ENCODE data around the gene ZNF615.
"Not testable (repeated sequence)": the region's sequence is repeated elsewhere in the genome, so short reads cannot be mapped to it uniquely, and the experiment has no call there.

The ZNF615 gene

DNA sequence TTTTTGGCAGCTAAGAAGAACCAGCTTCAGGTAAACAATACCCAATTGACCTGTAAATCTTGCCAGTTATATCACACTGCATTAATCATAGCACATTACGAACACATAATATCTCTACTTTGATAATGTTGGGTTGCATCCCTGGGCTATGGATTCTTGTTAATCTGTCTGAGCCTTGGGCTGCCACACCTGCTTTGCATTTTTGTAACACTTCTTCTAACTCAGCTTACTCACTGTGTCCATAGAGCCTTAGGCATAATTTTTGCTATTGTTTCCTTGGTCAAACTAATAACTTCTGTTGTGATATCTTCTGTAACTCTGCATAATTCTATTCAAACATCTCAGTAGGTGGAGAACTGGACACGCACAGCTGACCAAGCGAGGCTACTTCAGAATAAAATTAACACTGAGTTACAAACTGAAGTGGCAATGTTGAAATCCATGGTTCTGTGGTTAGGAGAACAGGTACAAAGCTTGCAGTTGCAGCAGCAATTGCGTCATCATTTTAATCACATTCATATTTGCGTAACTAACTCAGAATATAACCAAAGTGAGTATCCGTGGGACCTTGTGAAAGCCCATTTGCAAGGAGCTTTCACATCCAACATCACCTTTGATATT is 27.8 kb downstream of the ZNF615 start:
- Histone ChIP-seq H3K4me3 (ENCODE audit: low read length) (no peak overlapping the region), H3K27ac (ENCODE audit: low read length) (no peak overlapping the region), H3K27me3 (ENCODE audit: control insufficient read depth, insufficient read depth, low read length) (no peaks in the 10 kb centered on the region), H3K36me3 (ENCODE audit: control insufficient read depth, insufficient read depth, low read length) (no peaks in the 10 kb centered on the region), H3K4me1 (ENCODE audit: control insufficient read depth, insufficient read depth, low read length) (no peaks in the 10 kb centered on the region), H3K9me3 (ENCODE audit: control insufficient read depth, insufficient read depth, low read length) (no peaks in the 10 kb centered on the region)
- no peak for DNase-seq (ENCODE audit: low read depth, low spot score)
- no CpG with 5 or more reads among the region's 6 CpGs for WGBS (ENCODE audit: insufficient coverage, insufficient read length)

DNA sequence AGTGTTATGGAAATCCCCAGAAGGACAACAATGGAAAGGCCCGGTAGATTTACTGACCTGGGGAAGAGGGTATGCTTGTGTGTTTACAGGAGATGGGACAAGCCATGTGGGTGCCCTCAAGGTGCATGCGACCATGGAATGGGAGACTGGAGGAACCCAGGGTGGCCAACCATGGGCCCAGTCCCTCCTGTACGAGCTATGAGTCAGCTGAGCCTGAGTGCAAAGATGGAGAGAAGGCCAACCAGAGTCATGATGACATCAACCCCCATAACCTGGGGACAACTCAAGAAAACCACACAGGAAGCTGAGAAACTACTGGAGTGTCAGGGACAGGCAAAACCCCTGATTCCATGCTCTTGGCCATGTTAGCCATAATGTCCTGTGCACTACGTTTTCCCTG is 29.1 kb downstream of the ZNF615 start:
- Histone ChIP-seq H3K9me3 (ENCODE audit: control insufficient read depth, insufficient read depth, low read length) (no peaks in the 10 kb centered on the region), H3K4me3 (ENCODE audit: low read length) (no peak overlapping the region), H3K27me3 (ENCODE audit: control insufficient read depth, insufficient read depth, low read length) (no peaks in the 10 kb centered on the region), H3K4me1 (ENCODE audit: control insufficient read depth, insufficient read depth, low read length) (no peaks in the 10 kb centered on the region), H3K36me3 (ENCODE audit: control insufficient read depth, insufficient read depth, low read length) (no peaks in the 10 kb centered on the region), H3K27ac (ENCODE audit: low read length) (no peak overlapping the region)
- WGBS (ENCODE audit: insufficient coverage, insufficient read length) = no CpG with 5 or more reads among the region's 4 CpGs
- DNase-seq (ENCODE audit: low read depth, low spot score) = no peak

DNA sequence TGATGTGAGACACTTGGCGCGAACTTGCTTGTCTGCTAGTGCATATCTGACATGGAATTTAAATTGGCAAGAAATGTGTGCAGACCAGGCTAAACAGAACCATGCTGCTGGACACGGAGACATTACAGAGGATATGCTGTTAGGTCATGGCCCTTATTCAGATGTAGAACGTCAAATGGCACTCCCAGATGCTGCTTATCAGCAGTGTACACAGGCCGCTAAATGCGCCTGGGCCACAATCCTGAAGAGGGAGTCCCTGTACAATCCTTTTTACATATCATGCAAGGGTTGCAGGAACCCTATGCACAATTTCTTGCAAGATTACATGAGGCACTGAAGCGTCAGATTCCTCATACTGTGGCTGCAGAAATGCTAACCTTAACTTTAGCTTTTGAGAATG is 30.7 kb downstream of the ZNF615 start:
- H3K4me1 ChIP-seq (ENCODE audit: control insufficient read depth, insufficient read depth, low read length) = no peaks in the 10 kb centered on the region
- peaks cover 3% of the 10 kb centered on the region; the same call in 1 of the 2 replicates for H3K9me3 ChIP-seq (ENCODE audit: control insufficient read depth, insufficient read depth, low read length)
- H3K27me3 ChIP-seq (ENCODE audit: control insufficient read depth, insufficient read depth, low read length) = no peaks in the 10 kb centered on the region
- DNase-seq (ENCODE audit: low read depth, low spot score) = no peak
- peaks cover 6% of the 10 kb centered on the region; the same call in 1 of the 2 replicates for H3K36me3 ChIP-seq (ENCODE audit: control insufficient read depth, insufficient read depth, low read length)
- H3K4me3 ChIP-seq (ENCODE audit: low read length) = no peak overlapping the region
- no peak overlapping the region for H3K27ac ChIP-seq (ENCODE audit: low read length)
- no CpG with 5 or more reads among the region's 7 CpGs for WGBS (ENCODE audit: insufficient coverage, insufficient read length)

DNA sequence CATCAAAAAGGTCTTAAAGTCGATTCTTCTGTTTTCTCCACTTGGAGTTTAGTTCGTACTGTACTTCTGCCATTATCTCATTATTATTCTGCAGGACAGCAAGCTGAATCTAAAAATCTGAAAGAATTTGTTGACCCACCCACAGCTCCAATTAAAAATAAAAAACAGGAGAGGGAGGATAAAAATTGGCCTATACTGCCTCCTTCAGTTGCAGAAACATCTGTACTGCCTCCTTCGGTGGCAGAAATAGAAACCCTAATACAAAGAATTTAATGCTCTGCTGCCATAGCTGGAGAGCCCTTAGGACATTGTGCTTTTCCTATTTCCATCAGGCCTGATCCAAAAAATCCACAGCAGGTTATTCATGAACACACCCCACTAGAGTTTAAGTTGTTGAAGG is 31.2 kb downstream of the ZNF615 start:
- Histone ChIP-seq H3K36me3 (ENCODE audit: control insufficient read depth, insufficient read depth, low read length) (peaks cover 6% of the 10 kb centered on the region; the same call in 1 of the 2 replicates), H3K4me3 (ENCODE audit: low read length) (no peak overlapping the region), H3K27me3 (ENCODE audit: control insufficient read depth, insufficient read depth, low read length) (no peaks in the 10 kb centered on the region), H3K27ac (ENCODE audit: low read length) (no peak overlapping the region), H3K9me3 (ENCODE audit: control insufficient read depth, insufficient read depth, low read length) (peaks cover 3% of the 10 kb centered on the region; the same call in 1 of the 2 replicates), H3K4me1 (ENCODE audit: control insufficient read depth, insufficient read depth, low read length) (no peaks in the 10 kb centered on the region)
- no CpG with 5 or more reads among the region's 3 CpGs for WGBS (ENCODE audit: insufficient coverage, insufficient read length)
- DNase-seq (ENCODE audit: low read depth, low spot score) = no peak

DNA sequence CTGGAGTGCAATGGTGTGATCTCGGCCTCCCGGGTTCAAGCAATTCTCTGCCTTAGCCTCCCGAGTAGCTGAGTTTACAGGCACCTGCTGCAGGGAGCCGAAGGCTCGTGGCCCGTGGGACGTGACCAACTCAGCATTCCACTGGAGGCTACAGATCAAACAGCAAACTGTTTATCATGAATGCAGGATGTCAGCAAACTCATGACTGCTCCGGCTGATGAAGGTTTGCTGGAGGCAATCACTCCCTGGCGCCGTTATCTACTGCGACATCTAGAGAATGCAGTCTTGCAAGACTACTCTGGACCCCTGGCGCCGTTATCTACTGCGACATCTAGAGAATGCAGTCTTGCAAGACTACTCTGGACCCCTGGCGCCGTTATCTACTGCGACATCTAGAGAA is 32.2 kb downstream of the ZNF615 start:
- H3K4me3 ChIP-seq (ENCODE audit: low read length); H3K4me1 ChIP-seq (ENCODE audit: control insufficient read depth, insufficient read depth, low read length); H3K27ac ChIP-seq (ENCODE audit: low read length); H3K36me3 ChIP-seq (ENCODE audit: control insufficient read depth, insufficient read depth, low read length); DNase-seq (ENCODE audit: low read depth, low spot score); H3K27me3 ChIP-seq (ENCODE audit: control insufficient read depth, insufficient read depth, low read length): not testable (repeated sequence)
- H3K9me3 ChIP-seq (ENCODE audit: control insufficient read depth, insufficient read depth, low read length) = peaks cover 10% of the 10 kb centered on the region
- WGBS (ENCODE audit: insufficient coverage, insufficient read length) = no CpG with 5 or more reads among the region's 17 CpGs

DNA sequence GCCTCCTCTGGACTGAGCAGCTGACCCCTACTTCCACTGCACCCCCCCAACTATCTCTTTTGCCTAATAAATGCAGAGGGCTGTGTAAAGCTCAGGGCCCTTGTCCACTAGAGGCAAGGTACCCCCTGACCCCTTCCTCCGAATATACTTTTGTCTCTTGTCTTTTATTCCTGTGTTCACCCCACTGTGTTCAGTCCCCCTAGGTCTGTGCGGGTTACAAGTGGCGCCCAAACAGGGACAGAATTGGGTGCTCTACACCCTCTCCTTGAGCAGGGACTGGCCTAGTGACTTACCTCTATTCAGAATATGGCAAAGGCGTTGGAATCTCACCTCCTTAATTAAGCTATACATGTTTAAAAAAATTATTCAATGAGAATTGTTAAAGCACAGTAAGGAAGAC is 36.4 kb downstream of the ZNF615 start:
- peaks cover 12% of the 10 kb centered on the region for H3K9me3 ChIP-seq (ENCODE audit: control insufficient read depth, insufficient read depth, low read length)
- peaks cover 16% of the 10 kb centered on the region; the same call in 1 of the 2 replicates for H3K36me3 ChIP-seq (ENCODE audit: control insufficient read depth, insufficient read depth, low read length)
- no peak for DNase-seq (ENCODE audit: low read depth, low spot score)

DNA sequence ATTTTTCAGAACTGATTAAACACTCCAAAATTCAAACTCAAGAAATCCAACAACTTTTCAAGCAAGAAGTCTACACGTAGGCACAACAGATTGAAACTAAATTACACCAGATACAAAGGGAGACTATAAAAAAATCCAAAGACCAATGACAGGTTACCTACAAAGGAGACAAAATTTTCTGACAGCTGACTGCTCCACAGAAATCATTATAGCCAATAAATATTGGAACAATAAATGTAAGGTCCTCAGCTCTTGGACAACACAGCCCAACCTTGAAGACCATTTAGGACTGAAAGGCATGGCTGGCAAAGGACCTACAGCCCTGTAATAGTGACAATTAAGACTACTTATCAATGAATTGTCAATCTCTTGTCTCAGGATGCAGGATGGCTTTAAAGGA is 37.3 kb downstream of the ZNF615 start:
- H3K4me3 ChIP-seq (ENCODE audit: low read length) = no peak overlapping the region

More for the DNA sequence above, 36.4 kb downstream of the ZNF615 start:
- WGBS (ENCODE audit: insufficient coverage, insufficient read length) = no CpG with 5 or more reads among the region's 4 CpGs
- H3K27ac ChIP-seq (ENCODE audit: low read length) = no peak overlapping the region
- H3K4me1 ChIP-seq (ENCODE audit: control insufficient read depth, insufficient read depth, low read length) = no peaks in the 10 kb centered on the region
- H3K4me3 ChIP-seq (ENCODE audit: low read length) = no peak overlapping the region
- H3K27me3 ChIP-seq (ENCODE audit: control insufficient read depth, insufficient read depth, low read length) = no peaks in the 10 kb centered on the region

DNA sequence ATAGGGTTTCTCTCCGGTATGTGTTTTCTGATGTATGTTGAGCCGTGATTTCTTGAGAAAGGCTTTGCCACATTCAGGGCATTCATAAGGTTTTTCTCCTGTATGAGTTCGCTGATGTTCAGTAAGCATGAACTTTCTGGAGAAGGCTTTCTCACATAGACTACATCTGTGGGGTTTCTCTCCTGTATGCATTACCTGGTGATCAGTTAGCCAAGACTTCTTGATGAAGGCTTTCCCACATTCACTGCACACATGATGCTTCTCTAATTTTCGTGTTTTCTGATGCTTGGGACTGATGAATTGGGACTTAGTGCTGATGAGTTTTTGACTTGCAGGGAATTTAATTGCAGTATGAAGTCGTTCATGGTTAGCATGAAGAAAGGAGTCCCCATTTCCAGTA is 42.4 kb downstream of the ZNF615 start:
- Histone ChIP-seq H3K36me3 (ENCODE audit: control insufficient read depth, insufficient read depth, low read length) (peaks cover 14% of the 10 kb centered on the region; the same call in 1 of the 2 replicates), H3K4me3 (ENCODE audit: low read length) (no peak overlapping the region), H3K27ac (ENCODE audit: low read length) (no peak overlapping the region), H3K4me1 (ENCODE audit: control insufficient read depth, insufficient read depth, low read length) (no peaks in the 10 kb centered on the region), H3K27me3 (ENCODE audit: control insufficient read depth, insufficient read depth, low read length) (no peaks in the 10 kb centered on the region), H3K9me3 (ENCODE audit: control insufficient read depth, insufficient read depth, low read length) (peaks cover 1% of the 10 kb centered on the region; the same call in 1 of the 2 replicates)
- DNase-seq (ENCODE audit: low read depth, low spot score) = no peak
- WGBS (ENCODE audit: insufficient coverage, insufficient read length) = no CpG with 5 or more reads among the region's 5 CpGs

More for the DNA sequence above, 37.3 kb downstream of the ZNF615 start:
- Histone ChIP-seq H3K27ac (ENCODE audit: low read length) (no peak overlapping the region), H3K9me3 (ENCODE audit: control insufficient read depth, insufficient read depth, low read length) (peaks cover 12% of the 10 kb centered on the region), H3K27me3 (ENCODE audit: control insufficient read depth, insufficient read depth, low read length) (no peaks in the 10 kb centered on the region), H3K4me1 (ENCODE audit: control insufficient read depth, insufficient read depth, low read length) (no peaks in the 10 kb centered on the region), H3K36me3 (ENCODE audit: control insufficient read depth, insufficient read depth, low read length) (peaks cover 16% of the 10 kb centered on the region; the same call in 1 of the 2 replicates)
- no peak for DNase-seq (ENCODE audit: low read depth, low spot score)
- WGBS (ENCODE audit: insufficient coverage, insufficient read length) = no CpG with 5 or more reads among the region's 1 CpG

DNA sequence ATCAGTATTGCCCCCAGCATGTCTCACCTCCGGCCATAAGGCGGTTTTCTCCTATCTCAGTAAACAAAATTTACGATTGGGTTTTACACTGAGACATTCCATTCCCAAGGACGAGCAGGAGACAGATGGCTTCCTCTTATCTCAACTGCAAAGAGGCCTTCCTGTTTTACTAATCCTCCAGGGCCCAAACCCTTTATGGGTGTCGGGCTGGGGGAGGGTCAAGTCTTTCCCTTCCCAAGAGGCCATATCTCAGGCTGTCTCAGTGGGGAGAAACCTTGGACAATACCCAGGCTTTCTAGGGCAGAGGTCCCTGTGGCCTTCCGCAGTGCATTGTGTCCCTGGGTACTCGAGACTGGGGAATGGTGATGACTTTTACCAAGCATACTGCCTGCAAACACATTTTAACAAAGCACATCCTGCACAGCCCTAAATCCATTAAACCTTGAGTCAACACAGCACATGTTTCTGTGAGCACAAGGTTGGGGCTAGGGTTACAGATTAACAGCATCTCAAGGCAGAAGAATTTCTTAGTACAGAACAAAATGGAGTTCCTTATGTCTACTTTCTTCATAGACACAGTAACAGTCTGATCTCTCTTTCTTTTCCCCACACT is 47.3 kb downstream of the ZNF615 start:
- not testable (repeated sequence) for DNase-seq (ENCODE audit: low read depth, low spot score)

DNA sequence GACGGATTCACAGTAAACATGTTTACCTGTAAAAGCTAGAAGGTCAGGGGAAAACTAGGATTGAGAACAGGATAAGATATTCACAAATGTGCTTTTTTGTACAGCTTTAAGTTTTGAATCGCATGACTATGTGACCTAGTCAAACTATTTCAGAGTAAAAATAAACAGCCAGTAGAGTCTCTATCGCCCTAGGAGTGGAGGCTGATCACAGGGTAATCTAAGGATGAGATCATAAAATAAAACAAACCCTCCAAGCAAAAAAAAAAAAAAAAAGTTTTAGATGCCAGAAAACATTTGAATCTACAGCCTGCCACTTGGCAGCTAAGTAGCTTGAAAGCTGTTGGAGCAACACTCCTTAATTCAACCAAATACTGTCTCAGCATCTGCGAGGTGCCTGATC is 48.2 kb downstream of the ZNF615 start:
- DNase-seq (ENCODE audit: low read depth, low spot score) = no peak
- Histone ChIP-seq H3K27ac (ENCODE audit: low read length) (no peak overlapping the region), H3K27me3 (ENCODE audit: control insufficient read depth, insufficient read depth, low read length) (no peaks in the 10 kb centered on the region), H3K4me3 (ENCODE audit: low read length) (no peak overlapping the region), H3K36me3 (ENCODE audit: control insufficient read depth, insufficient read depth, low read length) (peaks cover 3% of the 10 kb centered on the region; the same call in 1 of the 2 replicates), H3K4me1 (ENCODE audit: control insufficient read depth, insufficient read depth, low read length) (no peaks in the 10 kb centered on the region), H3K9me3 (ENCODE audit: control insufficient read depth, insufficient read depth, low read length) (no peaks in the 10 kb centered on the region)
- no CpG with 5 or more reads among the region's 4 CpGs for WGBS (ENCODE audit: insufficient coverage, insufficient read length)

More for the DNA sequence above, 47.3 kb downstream of the ZNF615 start:
- H3K27ac ChIP-seq (ENCODE audit: low read length); H3K9me3 ChIP-seq (ENCODE audit: control insufficient read depth, insufficient read depth, low read length); H3K4me3 ChIP-seq (ENCODE audit: low read length); H3K4me1 ChIP-seq (ENCODE audit: control insufficient read depth, insufficient read depth, low read length); H3K36me3 ChIP-seq (ENCODE audit: control insufficient read depth, insufficient read depth, low read length); H3K27me3 ChIP-seq (ENCODE audit: control insufficient read depth, insufficient read depth, low read length): not testable (repeated sequence)
- WGBS (ENCODE audit: insufficient coverage, insufficient read length) = no CpG with 5 or more reads among the region's 7 CpGs

DNA sequence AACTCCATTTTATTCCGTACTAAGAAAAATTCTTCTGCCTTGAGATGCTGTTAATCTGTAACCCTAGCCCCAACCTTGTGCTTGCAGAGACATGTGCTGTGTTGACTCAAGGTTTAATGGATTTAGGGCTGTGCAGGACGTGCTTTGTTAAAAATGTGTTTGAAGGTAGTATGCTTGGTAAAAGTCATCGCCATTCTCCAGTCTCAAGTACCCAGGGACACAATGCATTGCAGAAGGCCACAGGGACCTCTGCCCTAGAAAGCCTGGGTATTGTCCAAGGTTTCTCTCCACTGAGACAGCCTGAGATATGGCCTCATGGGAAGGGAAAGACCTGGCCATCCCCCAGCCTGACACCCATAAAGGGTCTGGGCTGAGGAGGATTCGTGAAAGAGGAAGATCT is 50.2 kb downstream of the ZNF615 start:
- no CpG with 5 or more reads among the region's 4 CpGs for WGBS (ENCODE audit: insufficient coverage, insufficient read length)
- not testable (repeated sequence) for H3K9me3 ChIP-seq (ENCODE audit: control insufficient read depth, insufficient read depth, low read length); H3K27me3 ChIP-seq (ENCODE audit: control insufficient read depth, insufficient read depth, low read length); H3K4me3 ChIP-seq (ENCODE audit: low read length); DNase-seq (ENCODE audit: low read depth, low spot score); H3K27ac ChIP-seq (ENCODE audit: low read length); H3K4me1 ChIP-seq (ENCODE audit: control insufficient read depth, insufficient read depth, low read length); H3K36me3 ChIP-seq (ENCODE audit: control insufficient read depth, insufficient read depth, low read length)
